Coronary artery (tissue), 2 donors: ENCODE data around the gene ZNF829.
A peak's percentile ranks its signal among the peaks of the same experiment; 100 is the strongest.

Source experiments
- DNase-seq: peaks from one replicate; pipeline ENCODE4 v3.0.0-alpha.2; 2017; ENCODE audit warnings: low spot score
- H3K27ac ChIP-seq, 2 donors: fragments of 200-600 bp; sonication (generic); one replicate each; pipeline ENCODE4 v1.5.1; 2016 to 2019
- H3K4me3 ChIP-seq: fragments of 200-600 bp; sonication (generic); 2 replicates; pipeline ENCODE4 v1.5.1; 2016; ENCODE audit warnings: mild to moderate bottlenecking, moderate library complexity
- CTCF ChIP-seq: fragments of 200-600 bp; sonication (generic); IDR thresholded peaks from one replicate; pipeline ENCODE4 v1.5.1; 2019; ENCODE audit warnings: antibody characterized with exemption

The ZNF829 gene

GRCh38 chr19:36915992-36916830 lies at the start of gene ZNF829, which contains the start of gene ZNF568:
Gene ZNF829 (minus strand): TSS chr19:36916291. CDS start chr19:36915167, 1,124 bp downstream.
Gene ZNF568 (plus strand): TSS chr19:36916332. CDS start chr19:36922771, 6,439 bp downstream.
- Histone ChIP-seq H3K4me3 (peak within 1 kb of the TSS; percentile 78), H3K27ac (peak within 1 kb of the TSS; percentile 82 to 92)
- peak; percentile 36 for TF ChIP-seq CTCF
- peak; percentile 93 for DNase-seq

- Histone ChIP-seq H3K27ac (no peak overlapping the region), H3K4me3 (no peak overlapping the region)
- no peak for TF ChIP-seq CTCF
- no peak for DNase-seq
These were observed 47.2 kb upstream of the ZNF829 start for GRCh38 chr19:36963280-36963679.

- no peak for DNase-seq
- TF ChIP-seq CTCF, result no peak
- Histone ChIP-seq H3K4me3 (no peak overlapping the region), H3K27ac (no peak overlapping the region)
These were observed 46.3 kb upstream of the ZNF829 start for GRCh38 chr19:36962346-36962745.

- TF ChIP-seq CTCF, result no peak
- peak overlapping the region; percentile 3 for H3K4me3 ChIP-seq
- no peak overlapping the region for H3K27ac ChIP-seq
- no peak for DNase-seq
These were observed 34.4 kb upstream of the ZNF829 start for GRCh38 chr19:36950335-36951119.

- H3K27ac ChIP-seq, result no peak overlapping the region
- no peak for TF ChIP-seq CTCF
- no peak overlapping the region for H3K4me3 ChIP-seq
- DNase-seq, result no peak
These were observed 23.1 kb upstream of the ZNF829 start for GRCh38 chr19:36939153-36939552.

GRCh38 chr19:36931684-36932083 lies 15.6 kb upstream of the ZNF829 start:
- DNase-seq, result no peak
- no peak overlapping the region for H3K27ac ChIP-seq
- no peak overlapping the region for H3K4me3 ChIP-seq
- TF ChIP-seq CTCF, result no peak
